Suprapubic skin (tissue), 4 donors: ENCODE results near the gene LRTM1. TPM values are rescaled to one million over a fixed set of nuclear protein-coding genes. Genes with fewer than 3 reads are reported as not detected.

Experiments
- DNase-seq, 2 donors: peaks; one replicate each; pipeline ENCODE4 v3.0.0-alpha.2; 2019; ENCODE audit warnings: low spot score in 2 of 2
- H3K27ac ChIP-seq: fragments of 200-600 bp; sonication (generic); one replicate; pipeline ENCODE4 v1.5.1; 2019
- H3K27me3 ChIP-seq: fragments of 200-600 bp; sonication (generic); one replicate; pipeline ENCODE4 v1.5.1; 2019
- H3K36me3 ChIP-seq: fragments of 200-600 bp; sonication (generic); one replicate; pipeline ENCODE4 v1.5.1; 2019
- H3K4me1 ChIP-seq: fragments of 200-600 bp; sonication (generic); one replicate; pipeline ENCODE4 v1.5.1; 2019
- H3K4me3 ChIP-seq: fragments of 200-600 bp; sonication (generic); one replicate; pipeline ENCODE4 v1.5.1; 2019; ENCODE audit warnings: mild to moderate bottlenecking
- H3K9me3 ChIP-seq: fragments of 200-600 bp; sonication (generic); one replicate; pipeline ENCODE4 v1.5.1; 2019
- EP300 ChIP-seq: sonication (generic); formaldehyde crosslinking; IDR thresholded peaks from one replicate; pipeline ENCODE4 v1.6.1; 2017; ENCODE audit warnings: antibody characterized with exemption
- POLR2A ChIP-seq, 2 donors: fragments of 450-650 bp; IDR thresholded peaks; one replicate each; pipeline ENCODE4 v1.6.1; 2017; ENCODE audit warnings: antibody characterized with exemption in 2 of 2, mild to moderate bottlenecking in 2 of 2, moderate library complexity in 2 of 2
- POLR2AphosphoS5 ChIP-seq, 3 donors: sonication (generic); formaldehyde crosslinking; IDR thresholded peaks; one replicate each; pipeline ENCODE4 v1.6.1; 2017; ENCODE audit warnings: antibody characterized with exemption in 3 of 3
- WGBS: methylation state at CpG from one replicate; pipeline ENCODE4 v1.1.5; 2018; 5-methylcytosine and 5-hydroxymethylcytosine counted together
- total RNA-seq, 4 donors: library from RNA; depleted of rRNA; stranded (reverse); fragments of >200 nt; gene quantifications; one replicate each; pipeline ENCODE4 v1.1.0, GENCODE V29; 2016
- TF ChIP-seq, protein P1 (sequence below), 2 donors: fragments of 200-600 bp in 1 of 2; fragments of 450-650 bp in 1 of 2; sonication (generic) in 1 of 2; IDR thresholded peaks; one replicate each; pipeline ENCODE4 v1.5.1; 2016 to 2019; ENCODE audit warnings: antibody characterized with exemption in 2 of 2, mild to moderate bottlenecking in 1 of 2, moderate library complexity in 1 of 2

LRTM1 gene
- total RNA-seq, 4 donors from 2014 or later: not detected

DNA sequence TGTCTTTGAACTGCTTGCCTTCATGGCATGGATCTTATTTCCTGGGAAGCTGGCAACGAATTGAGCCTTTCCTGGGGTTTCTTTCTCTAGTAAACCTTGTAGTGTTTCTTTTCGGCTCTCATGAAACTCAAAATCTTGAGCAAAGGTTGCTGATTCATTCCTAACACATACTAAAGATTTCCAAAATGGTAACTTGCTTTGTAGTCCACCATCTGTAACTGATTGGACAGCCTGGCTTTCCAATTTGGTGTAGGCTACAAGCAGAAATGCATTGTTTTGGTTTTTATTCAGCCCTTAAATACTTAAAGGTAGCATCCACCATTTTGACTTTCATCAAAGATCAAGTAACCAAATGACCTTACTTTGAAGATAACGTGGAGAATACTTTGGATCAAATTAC is 38.1 kb downstream of the LRTM1 start:
- Histone ChIP-seq H3K9me3 (no peaks in the 10 kb centered on the region), H3K27ac (no peak overlapping the region), H3K36me3 (no peaks in the 10 kb centered on the region), H3K4me1 (peaks cover 28% of the 10 kb centered on the region), H3K27me3 (no peaks in the 10 kb centered on the region), H3K4me3 (no peak overlapping the region)
- no peak for DNase-seq
- 84% methylated on average over 3 of the region's 3 CpGs for WGBS
- TF ChIP-seq EP300 (no peak), POLR2A (IDR thresholded peaks at IDR 0.05) (no peak), POLR2AphosphoS5 (IDR thresholded peaks at IDR 0.05) (no peak)
- TF ChIP-seq, protein P1, sequence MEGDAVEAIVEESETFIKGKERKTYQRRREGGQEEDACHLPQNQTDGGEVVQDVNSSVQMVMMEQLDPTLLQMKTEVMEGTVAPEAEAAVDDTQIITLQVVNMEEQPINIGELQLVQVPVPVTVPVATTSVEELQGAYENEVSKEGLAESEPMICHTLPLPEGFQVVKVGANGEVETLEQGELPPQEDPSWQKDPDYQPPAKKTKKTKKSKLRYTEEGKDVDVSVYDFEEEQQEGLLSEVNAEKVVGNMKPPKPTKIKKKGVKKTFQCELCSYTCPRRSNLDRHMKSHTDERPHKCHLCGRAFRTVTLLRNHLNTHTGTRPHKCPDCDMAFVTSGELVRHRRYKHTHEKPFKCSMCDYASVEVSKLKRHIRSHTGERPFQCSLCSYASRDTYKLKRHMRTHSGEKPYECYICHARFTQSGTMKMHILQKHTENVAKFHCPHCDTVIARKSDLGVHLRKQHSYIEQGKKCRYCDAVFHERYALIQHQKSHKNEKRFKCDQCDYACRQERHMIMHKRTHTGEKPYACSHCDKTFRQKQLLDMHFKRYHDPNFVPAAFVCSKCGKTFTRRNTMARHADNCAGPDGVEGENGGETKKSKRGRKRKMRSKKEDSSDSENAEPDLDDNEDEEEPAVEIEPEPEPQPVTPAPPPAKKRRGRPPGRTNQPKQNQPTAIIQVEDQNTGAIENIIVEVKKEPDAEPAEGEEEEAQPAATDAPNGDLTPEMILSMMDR (IDR thresholded peaks at IDR 0.05): no peak

DNA sequence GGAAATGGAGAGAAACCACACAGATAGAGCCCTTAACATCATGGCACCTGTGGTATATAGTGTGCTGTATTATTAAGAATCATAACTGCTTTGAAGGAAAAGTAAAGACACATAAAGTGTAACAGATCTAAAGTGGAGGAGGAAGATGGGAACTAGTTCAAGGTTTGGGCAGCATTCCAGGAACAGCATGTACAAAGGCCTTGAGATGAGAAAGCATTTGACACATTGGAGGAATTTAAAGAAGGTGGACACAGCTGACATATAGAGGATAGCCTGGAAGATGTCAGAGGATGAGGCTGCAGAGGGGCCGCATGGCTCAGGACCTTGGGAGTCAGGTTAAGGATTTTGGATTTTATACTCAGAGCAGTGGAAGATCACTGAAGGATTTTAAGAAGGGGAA is 39.0 kb downstream of the LRTM1 start:
- no peak overlapping the region for H3K27ac ChIP-seq
- no peak overlapping the region for H3K4me3 ChIP-seq
- H3K9me3 ChIP-seq: no peaks in the 10 kb centered on the region
- peaks cover 28% of the 10 kb centered on the region for H3K4me1 ChIP-seq
- no peaks in the 10 kb centered on the region for H3K27me3 ChIP-seq
- no peaks in the 10 kb centered on the region for H3K36me3 ChIP-seq
- WGBS: 92% methylated on average over 1 of the region's 1 CpG
- no peak for TF ChIP-seq POLR2A (IDR thresholded peaks at IDR 0.05)
- peak; percentile 81 for TF ChIP-seq EP300
- no peak for DNase-seq

DNA sequence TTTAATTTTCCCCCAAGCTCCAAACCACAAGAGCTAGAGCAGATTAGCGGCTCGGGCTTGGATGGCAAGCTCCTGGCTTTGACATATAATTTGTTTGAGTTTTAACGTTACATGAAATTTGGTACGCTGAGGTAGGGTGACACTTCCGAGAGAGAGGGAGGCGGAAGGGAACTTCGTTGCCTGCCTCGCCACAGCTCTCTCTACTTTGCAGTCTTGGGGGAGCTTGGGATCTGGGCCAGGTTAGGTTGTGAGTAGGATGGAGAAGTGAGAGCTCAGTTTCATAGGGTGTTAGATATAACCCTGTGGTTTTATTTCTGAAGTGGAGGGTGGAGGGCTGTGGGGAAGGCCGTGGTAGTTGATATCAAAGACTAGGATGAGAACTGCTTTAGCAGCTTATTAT is 39.7 kb downstream of the LRTM1 start:
- H3K36me3 ChIP-seq: no peaks in the 10 kb centered on the region
- no peaks in the 10 kb centered on the region for H3K9me3 ChIP-seq
- TF ChIP-seq, protein P1 (IDR thresholded peaks at IDR 0.05): no peak
- no peak for TF ChIP-seq EP300
- no peak for TF ChIP-seq POLR2A (IDR thresholded peaks at IDR 0.05)
- no peak for TF ChIP-seq POLR2AphosphoS5 (IDR thresholded peaks at IDR 0.05)
- H3K4me1 ChIP-seq: peaks cover 28% of the 10 kb centered on the region
- H3K27me3 ChIP-seq: no peaks in the 10 kb centered on the region
- no peak for DNase-seq
- 95% methylated on average over 9 of the region's 9 CpGs for WGBS
- no peak overlapping the region for H3K27ac ChIP-seq
- H3K4me3 ChIP-seq: no peak overlapping the region

DNA sequence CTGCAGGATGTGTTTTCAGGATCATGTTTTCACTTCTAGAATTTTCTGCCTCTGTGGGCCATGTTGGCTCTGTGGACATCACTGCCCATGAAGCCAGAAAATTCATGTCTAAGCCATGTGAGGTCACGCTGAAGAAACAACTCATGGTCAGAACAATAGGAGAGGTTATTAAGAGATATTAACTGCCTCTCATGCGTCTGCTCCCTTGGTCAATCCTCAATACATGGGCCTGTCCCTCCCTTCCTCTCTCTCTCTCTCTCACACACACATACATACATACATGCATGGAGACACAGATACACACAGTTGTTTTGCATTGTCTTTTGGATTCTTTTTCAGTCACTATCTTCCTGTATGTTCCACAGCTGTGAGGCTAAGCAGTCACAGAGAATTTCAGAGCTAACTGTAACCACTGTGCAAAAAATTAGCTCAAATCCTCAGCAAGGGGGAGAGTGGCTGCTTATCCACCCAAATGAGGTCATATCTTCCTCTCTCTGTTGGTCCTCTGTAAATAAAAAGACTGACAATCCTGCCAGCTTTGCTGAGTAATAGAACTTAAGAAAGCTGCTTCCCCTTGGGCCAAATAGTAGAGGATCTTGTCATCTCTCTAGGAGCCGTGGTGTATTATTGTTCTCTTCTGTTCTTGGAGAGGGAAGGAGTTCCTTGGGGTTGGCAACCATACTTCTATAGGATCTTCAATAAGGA is 45.6 kb downstream of the LRTM1 start:
- no peak overlapping the region for H3K4me3 ChIP-seq
- WGBS: 32% methylated on average over 3 of the region's 3 CpGs
- H3K36me3 ChIP-seq: no peaks in the 10 kb centered on the region
- H3K4me1 ChIP-seq: peaks cover 13% of the 10 kb centered on the region
- peak overlapping the region; percentile 73 for H3K27ac ChIP-seq
- TF ChIP-seq, protein P1 (IDR thresholded peaks at IDR 0.05): no peak
- TF ChIP-seq POLR2AphosphoS5 (IDR thresholded peaks at IDR 0.05) (no peak), EP300 (no peak), POLR2A (IDR thresholded peaks at IDR 0.05) (no peak)
- DNase-seq: no peak
- no peaks in the 10 kb centered on the region for H3K27me3 ChIP-seq
- H3K9me3 ChIP-seq: no peaks in the 10 kb centered on the region

DNA sequence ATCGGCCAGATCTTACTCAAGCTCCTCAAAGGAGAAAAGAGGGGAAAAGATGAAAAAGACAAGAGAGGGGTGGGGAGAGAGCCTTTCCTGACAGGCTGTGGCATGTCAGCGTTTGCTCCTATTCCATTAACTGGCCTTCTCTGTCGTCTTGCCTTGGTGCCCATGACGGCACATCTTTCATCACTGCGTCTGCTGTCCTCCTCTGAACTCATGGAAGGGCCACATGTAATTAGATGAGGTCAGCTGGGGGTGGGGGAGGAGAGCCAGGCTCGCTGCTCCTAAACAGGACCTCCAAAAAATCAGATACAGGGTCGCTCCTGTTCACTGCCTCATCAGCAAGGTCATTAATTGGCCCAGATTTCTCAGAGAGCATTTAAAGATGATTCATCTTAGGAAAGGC is 49.7 kb downstream of the LRTM1 start:
- 47% methylated on average over 7 of the region's 7 CpGs for WGBS
- H3K27me3 ChIP-seq: no peaks in the 10 kb centered on the region
- no peak overlapping the region for H3K4me3 ChIP-seq
- no peaks in the 10 kb centered on the region for H3K9me3 ChIP-seq
- no peak overlapping the region for H3K27ac ChIP-seq
- H3K4me1 ChIP-seq: peaks cover 23% of the 10 kb centered on the region
- TF ChIP-seq POLR2AphosphoS5 (IDR thresholded peaks at IDR 0.05) (no peak), POLR2A (IDR thresholded peaks at IDR 0.05) (no peak), EP300 (no peak)
- TF ChIP-seq, protein P1 (IDR thresholded peaks at IDR 0.05): no peak
- no peaks in the 10 kb centered on the region for H3K36me3 ChIP-seq
- DNase-seq: no peak
